Measurements from ENCODE around the gene CHAD.

Gene CHAD

GRCh38 chr17:50440172-50440837 is 28.4 kb downstream of the CHAD start:
- Histone ChIP-seq H3K9ac (ENCODE audit: low read length) (no peak overlapping the region), H3K9me3 (ENCODE audit: insufficient read depth, low read length) (no peaks in the 10 kb centered on the region), H3K79me2 (ENCODE audit: insufficient read depth, low read length) (no peaks in the 10 kb centered on the region), H3K36me3 (ENCODE audit: low read length) (no peaks in the 10 kb centered on the region), H3K9me2 (replicated peaks; ENCODE audit: insufficient read depth, low read length) (no peaks in the 10 kb centered on the region), H3F3A (ENCODE audit: insufficient read depth) (no peaks in the 10 kb centered on the region), H3K27me3 (ENCODE audit: low read length) (no peaks in the 10 kb centered on the region), H3K27ac (ENCODE audit: low read depth, low read length) (no peak overlapping the region), H2AFZ (ENCODE audit: low read depth, low read length, severe bottlenecking) (no peak overlapping the region), H4K20me1 (ENCODE audit: low read depth, low read length) (no peaks in the 10 kb centered on the region), H3K4me2 (ENCODE audit: low read depth, low read length, poor library complexity, severe bottlenecking) (no peak overlapping the region), H3K4me3 (ENCODE audit: insufficient read depth, low read length, poor library complexity, severe bottlenecking) (no peak overlapping the region)
- TF ChIP-seq CTCF (IDR thresholded peaks at IDR 0.05; ENCODE audit: insufficient read depth, low read length, poor library complexity, severe bottlenecking) (no peak), EZH2phosphoT487 (conservative IDR thresholded peaks at IDR 0.05; ENCODE audit: low read length) (no peak)

- H3K4me3 ChIP-seq (ENCODE audit: insufficient read depth, low read length, poor library complexity, severe bottlenecking) = no peak overlapping the region
- no peak overlapping the region for H3K27ac ChIP-seq (ENCODE audit: low read depth, low read length)
- no peak overlapping the region for H3K4me2 ChIP-seq (ENCODE audit: low read depth, low read length, poor library complexity, severe bottlenecking)
- no peak for TF ChIP-seq CTCF (IDR thresholded peaks at IDR 0.05; ENCODE audit: insufficient read depth, low read length, poor library complexity, severe bottlenecking)
- no peak for TF ChIP-seq EZH2phosphoT487 (conservative IDR thresholded peaks at IDR 0.05; ENCODE audit: low read length)
- H3F3A ChIP-seq (ENCODE audit: insufficient read depth) = no peaks in the 10 kb centered on the region
- no peak overlapping the region for H3K9ac ChIP-seq (ENCODE audit: low read length)
- no peaks in the 10 kb centered on the region for H3K9me2 ChIP-seq (replicated peaks; ENCODE audit: insufficient read depth, low read length)
- H3K79me2 ChIP-seq (ENCODE audit: insufficient read depth, low read length) = no peaks in the 10 kb centered on the region
- H4K20me1 ChIP-seq (ENCODE audit: low read depth, low read length) = no peaks in the 10 kb centered on the region
- H3K27me3 ChIP-seq (ENCODE audit: low read length) = no peaks in the 10 kb centered on the region
- no peaks in the 10 kb centered on the region for H3K9me3 ChIP-seq (ENCODE audit: insufficient read depth, low read length)
- H2AFZ ChIP-seq (ENCODE audit: low read depth, low read length, severe bottlenecking) = no peak overlapping the region
- H3K36me3 ChIP-seq (ENCODE audit: low read length) = no peaks in the 10 kb centered on the region
Observed at GRCh38 chr17:50439008-50439407, 29.7 kb downstream of the CHAD start.

- H3K79me2 ChIP-seq (ENCODE audit: insufficient read depth, low read length) = no peaks in the 10 kb centered on the region
- H3K4me3 ChIP-seq (ENCODE audit: insufficient read depth, low read length, poor library complexity, severe bottlenecking) = no peak overlapping the region
- H3K9me3 ChIP-seq (ENCODE audit: insufficient read depth, low read length) = no peaks in the 10 kb centered on the region
- H3K9ac ChIP-seq (ENCODE audit: low read length) = no peak overlapping the region
- H2AFZ ChIP-seq (ENCODE audit: low read depth, low read length, severe bottlenecking) = no peak overlapping the region
- H3K27ac ChIP-seq (ENCODE audit: low read depth, low read length) = no peak overlapping the region
- no peaks in the 10 kb centered on the region for H3K27me3 ChIP-seq (ENCODE audit: low read length)
- H3F3A ChIP-seq (ENCODE audit: insufficient read depth) = no peaks in the 10 kb centered on the region
- H3K9me2 ChIP-seq (replicated peaks; ENCODE audit: insufficient read depth, low read length) = no peaks in the 10 kb centered on the region
- TF ChIP-seq EZH2phosphoT487 (conservative IDR thresholded peaks at IDR 0.05; ENCODE audit: low read length) = no peak
- no peak for TF ChIP-seq CTCF (IDR thresholded peaks at IDR 0.05; ENCODE audit: insufficient read depth, low read length, poor library complexity, severe bottlenecking)
- no peaks in the 10 kb centered on the region for H3K36me3 ChIP-seq (ENCODE audit: low read length)
- no peaks in the 10 kb centered on the region for H4K20me1 ChIP-seq (ENCODE audit: low read depth, low read length)
- H3K4me2 ChIP-seq (ENCODE audit: low read depth, low read length, poor library complexity, severe bottlenecking) = no peak overlapping the region
Observed at GRCh38 chr17:50437409-50437808, 31.3 kb downstream of the CHAD start.

All from SU-DHL-6 (cell line).